ENCODE results near the gene EPB41L1. TPM values are rescaled to one million over a fixed set of nuclear protein-coding genes. Genes with fewer than 3 reads are reported as not detected.

The EPB41L1 gene
- total RNA-seq, 3 donors from 2014 or later (not counting 1 experiment from before 2014, with no cell fraction given), result 0.21 to 0.29 TPM; not detected in 1

DNA sequence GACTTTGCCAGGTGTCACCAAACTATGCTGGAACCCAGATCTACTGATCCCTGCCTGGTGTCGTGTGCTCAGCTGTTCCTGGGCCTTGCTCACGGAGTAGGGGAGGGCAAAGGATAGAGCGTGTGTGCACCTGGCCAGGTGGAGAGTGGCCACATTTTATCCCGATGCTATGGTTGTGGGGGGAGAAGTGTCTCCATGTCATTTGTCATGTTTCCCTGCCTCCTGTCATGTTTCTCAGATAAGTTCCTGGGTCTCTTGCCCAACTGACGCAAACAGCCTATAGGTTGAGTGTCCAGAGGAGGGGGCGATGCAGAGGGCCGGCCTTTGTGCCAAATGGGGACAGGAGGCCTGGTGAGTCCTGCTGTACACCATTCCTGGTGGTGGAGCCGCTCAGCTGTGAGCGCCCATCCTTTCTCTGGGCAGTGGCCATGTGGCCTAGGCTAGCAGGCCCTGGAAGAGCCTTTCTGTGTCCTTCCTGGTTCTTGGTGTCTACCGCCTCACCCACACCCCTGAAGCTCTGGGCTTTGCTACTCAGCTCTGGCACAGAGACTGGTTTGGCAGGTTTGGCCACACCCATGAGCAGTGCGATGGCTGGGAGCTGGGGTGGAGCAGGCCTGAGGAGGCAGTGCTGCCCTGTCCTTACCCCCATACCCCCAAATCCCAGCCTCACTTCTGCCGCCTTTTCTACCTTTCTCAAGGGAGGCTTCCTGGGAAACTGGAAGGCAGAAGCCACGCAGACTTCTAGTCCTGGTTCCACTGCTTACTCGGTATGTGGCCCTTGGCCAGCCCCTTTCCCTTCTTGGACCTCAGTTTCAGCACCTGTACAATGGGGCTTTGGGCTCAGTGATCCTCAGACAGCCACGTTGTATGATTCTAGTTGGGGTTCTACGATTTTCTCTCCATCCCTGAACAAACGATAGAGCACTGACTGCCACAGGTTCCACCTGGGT lies 32.3 kb upstream of the EPB41L1 start:
- H3K36me3 Mint-ChIP-seq, result no peaks in the 10 kb centered on the region
- H3K36me3 ChIP-seq (ENCODE audit: control insufficient read depth, insufficient read depth, low read length), result no peaks in the 10 kb centered on the region
- H3K27me3 Mint-ChIP-seq (ENCODE audit: low read depth in 2 of 2), result peaks cover 0 to 6% of the 10 kb centered on the region in 2 donors
- H3K27ac Mint-ChIP-seq, result no peak overlapping the region
- ATAC-seq (no peak), DNase-seq (no peak)
- H3K9me3 Mint-ChIP-seq, result no peaks in the 10 kb centered on the region
- no peak overlapping the region for H3K4me3 Mint-ChIP-seq
- TF ChIP-seq, protein P1, sequence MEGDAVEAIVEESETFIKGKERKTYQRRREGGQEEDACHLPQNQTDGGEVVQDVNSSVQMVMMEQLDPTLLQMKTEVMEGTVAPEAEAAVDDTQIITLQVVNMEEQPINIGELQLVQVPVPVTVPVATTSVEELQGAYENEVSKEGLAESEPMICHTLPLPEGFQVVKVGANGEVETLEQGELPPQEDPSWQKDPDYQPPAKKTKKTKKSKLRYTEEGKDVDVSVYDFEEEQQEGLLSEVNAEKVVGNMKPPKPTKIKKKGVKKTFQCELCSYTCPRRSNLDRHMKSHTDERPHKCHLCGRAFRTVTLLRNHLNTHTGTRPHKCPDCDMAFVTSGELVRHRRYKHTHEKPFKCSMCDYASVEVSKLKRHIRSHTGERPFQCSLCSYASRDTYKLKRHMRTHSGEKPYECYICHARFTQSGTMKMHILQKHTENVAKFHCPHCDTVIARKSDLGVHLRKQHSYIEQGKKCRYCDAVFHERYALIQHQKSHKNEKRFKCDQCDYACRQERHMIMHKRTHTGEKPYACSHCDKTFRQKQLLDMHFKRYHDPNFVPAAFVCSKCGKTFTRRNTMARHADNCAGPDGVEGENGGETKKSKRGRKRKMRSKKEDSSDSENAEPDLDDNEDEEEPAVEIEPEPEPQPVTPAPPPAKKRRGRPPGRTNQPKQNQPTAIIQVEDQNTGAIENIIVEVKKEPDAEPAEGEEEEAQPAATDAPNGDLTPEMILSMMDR (IDR thresholded peaks at IDR 0.05), result no peak
- no peaks in the 10 kb centered on the region for H3K27me3 ChIP-seq (ENCODE audit: control insufficient read depth, insufficient read depth, low read length)
- H3K4me1 ChIP-seq (ENCODE audit: control insufficient read depth, insufficient read depth, low read length), result no peaks in the 10 kb centered on the region
- H3K4me3 ChIP-seq (ENCODE audit: low read length), result no peak overlapping the region
- WGBS (ENCODE audit: insufficient coverage), result 91% methylated on average over 17 of the region's 17 CpGs
- no peaks in the 10 kb centered on the region for H3K9me3 ChIP-seq (ENCODE audit: control insufficient read depth, insufficient read depth, low read length)
- no peak overlapping the region for H3K27ac ChIP-seq (ENCODE audit: low read length)
- intact Hi-C loops (cut with micrococcal nuclease), result no loop called here
- no peaks in the 10 kb centered on the region for H3K4me1 Mint-ChIP-seq

DNA sequence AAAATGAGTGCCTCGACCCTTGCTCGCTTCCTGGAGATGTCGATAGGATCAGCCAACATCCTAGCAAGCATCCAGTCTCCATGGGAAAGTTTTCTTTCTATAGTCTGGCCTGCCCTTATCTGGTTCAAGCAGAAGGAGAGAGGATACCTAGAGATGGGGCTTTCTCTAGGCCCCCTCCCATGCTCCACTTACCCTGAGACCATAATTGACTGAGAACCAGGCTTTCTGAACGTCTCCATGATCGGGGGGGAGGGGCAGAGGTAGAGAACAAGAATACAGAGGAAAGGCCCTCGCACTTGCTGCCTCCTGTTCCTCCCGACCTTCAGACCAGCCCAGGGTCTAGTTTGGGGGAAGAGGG lies 31.6 kb upstream of the EPB41L1 start:
- ATAC-seq, result no peak
- intact Hi-C loops (cut with micrococcal nuclease), result no loop called here
- H3K4me1 Mint-ChIP-seq, result no peaks in the 10 kb centered on the region

DNA sequence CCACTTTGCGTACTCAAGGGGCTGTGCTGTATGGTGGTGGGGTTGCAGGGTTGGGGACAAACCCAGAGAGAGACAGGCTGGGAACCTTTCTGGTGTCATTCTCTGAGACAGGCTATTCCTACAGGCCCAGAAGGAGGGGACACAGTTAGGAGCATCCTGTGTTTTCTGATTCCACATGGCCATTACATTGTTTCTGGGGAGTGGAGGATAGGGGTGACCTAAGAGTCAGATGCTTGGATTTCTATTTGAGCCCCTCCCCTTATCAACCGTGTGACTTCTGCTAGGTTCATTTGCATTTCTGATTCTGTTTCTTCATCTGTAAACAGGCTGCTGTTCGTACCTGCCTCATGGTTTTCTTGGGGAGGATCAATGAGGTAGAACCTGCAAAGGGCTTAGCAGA lies 29.4 kb upstream of the EPB41L1 start:
- WGBS (ENCODE audit: insufficient coverage), result 76% methylated on average over 2 of the region's 3 CpGs
- Mint-ChIP-seq H3K9me3 (no peaks in the 10 kb centered on the region), H3K27ac (no peak overlapping the region), H3K27me3 (ENCODE audit: low read depth in 2 of 2) (peaks cover 0 to 6% of the 10 kb centered on the region in 2 donors), H3K4me3 (no peak overlapping the region), H3K4me1 (no peaks in the 10 kb centered on the region), H3K36me3 (no peaks in the 10 kb centered on the region)
- DNase-seq (no peak), ATAC-seq (no peak)
- no peaks in the 10 kb centered on the region for H3K4me1 ChIP-seq (ENCODE audit: control insufficient read depth, insufficient read depth, low read length)
- no peak overlapping the region for H3K4me3 ChIP-seq (ENCODE audit: low read length)
- no peaks in the 10 kb centered on the region for H3K9me3 ChIP-seq (ENCODE audit: control insufficient read depth, insufficient read depth, low read length)
- no peaks in the 10 kb centered on the region for H3K36me3 ChIP-seq (ENCODE audit: control insufficient read depth, insufficient read depth, low read length)
- no peak overlapping the region for H3K27ac ChIP-seq (ENCODE audit: low read length)
- intact Hi-C loops (cut with micrococcal nuclease), result no loop called here
- no peaks in the 10 kb centered on the region for H3K27me3 ChIP-seq (ENCODE audit: control insufficient read depth, insufficient read depth, low read length)
- TF ChIP-seq, protein P1 (IDR thresholded peaks at IDR 0.05), result no peak

More for the DNA sequence above, 31.6 kb upstream of the EPB41L1 start:
- Mint-ChIP-seq H3K4me3 (no peak overlapping the region), H3K27me3 (ENCODE audit: low read depth in 2 of 2) (peaks cover 0 to 6% of the 10 kb centered on the region in 2 donors), H3K36me3 (no peaks in the 10 kb centered on the region), H3K27ac (no peak overlapping the region), H3K9me3 (no peaks in the 10 kb centered on the region)
- TF ChIP-seq, protein P1 (IDR thresholded peaks at IDR 0.05), result no peak
- no peaks in the 10 kb centered on the region for H3K36me3 ChIP-seq (ENCODE audit: control insufficient read depth, insufficient read depth, low read length)
- DNase-seq, result no peak
- no peaks in the 10 kb centered on the region for H3K4me1 ChIP-seq (ENCODE audit: control insufficient read depth, insufficient read depth, low read length)
- H3K9me3 ChIP-seq (ENCODE audit: control insufficient read depth, insufficient read depth, low read length), result no peaks in the 10 kb centered on the region
- no peak overlapping the region for H3K4me3 ChIP-seq (ENCODE audit: low read length)
- 76% methylated on average over 7 of the region's 7 CpGs for WGBS (ENCODE audit: insufficient coverage)
- H3K27me3 ChIP-seq (ENCODE audit: control insufficient read depth, insufficient read depth, low read length), result no peaks in the 10 kb centered on the region
- H3K27ac ChIP-seq (ENCODE audit: low read length), result no peak overlapping the region

All from natural killer cell (primary cell).